Small intestine (tissue), 7 donors: ENCODE measurements around the gene MNT. TPM values are rescaled to one million over a fixed set of nuclear protein-coding genes. Genes with fewer than 3 reads are reported as not detected.

Experiments used
- DNase-seq, 2 donors: peaks; one replicate each; pipeline versions ENCODE4 v3.0.0 to v3.0.0-alpha.2; 2013
- FAIRE-seq: peaks from 2 replicates; lab custom pipeline; 2012; peaks lifted over from hg19 to GRCh38; lab: Jason Lieb, UNC
- H3K27ac ChIP-seq, 3 donors: one replicate each; pipeline ENCODE4 v1.5.1; 2013; ENCODE audit warnings: low read length in 2 of 3, mild to moderate bottlenecking in 2 of 3, control low read depth in 1 of 3, inconsistent platforms in 1 of 3, low read depth in 1 of 3, moderate library complexity in 1 of 3
- H3K27me3 ChIP-seq, 3 donors: one replicate each; pipeline ENCODE4 v1.6.1; 2013; ENCODE audit warnings: low read length in 3 of 3, inconsistent platforms in 1 of 3; ENCODE audit not compliant: control insufficient read depth in 3 of 3, insufficient read depth in 3 of 3
- H3K36me3 ChIP-seq, 3 donors: one replicate each; pipeline ENCODE4 v1.6.1; 2013; ENCODE audit warnings: low read length in 3 of 3, inconsistent platforms in 1 of 3, low read depth in 1 of 3, mild to moderate bottlenecking in 1 of 3, moderate library complexity in 1 of 3; ENCODE audit not compliant: control insufficient read depth in 3 of 3, insufficient read depth in 2 of 3
- H3K4me1 ChIP-seq, 3 donors: one replicate each; pipeline ENCODE4 v1.6.1; 2013; ENCODE audit warnings: low read length in 2 of 3, inconsistent platforms in 1 of 3, low read depth in 1 of 3, mild to moderate bottlenecking in 1 of 3, moderate library complexity in 1 of 3; ENCODE audit not compliant: control insufficient read depth in 3 of 3, insufficient read depth in 2 of 3
- H3K4me3 ChIP-seq, 3 donors: one replicate each; pipeline ENCODE4 v1.5.1; 2013; ENCODE audit warnings: low read length in 3 of 3, control low read depth in 1 of 3, inconsistent platforms in 1 of 3, low read depth in 1 of 3, mild to moderate bottlenecking in 1 of 3, moderate library complexity in 1 of 3
- H3K9me3 ChIP-seq, 2 donors: one replicate each; pipeline ENCODE4 v1.6.1; 2013; ENCODE audit warnings: low read depth in 1 of 2, low read length in 1 of 2; ENCODE audit not compliant: control insufficient read depth in 2 of 2, insufficient read depth in 1 of 2
- WGBS, 3 donors: extraction: QIAGEN DNeasy Blood & Tissue Kit; methylation state at CpG; one replicate each; pipeline ENCODE4 v1.1.7; 2013; 5-methylcytosine and 5-hydroxymethylcytosine counted together
- polyA plus RNA-seq, 4 donors: library from polyadenylated mRNA; stranded (reverse) in 3 of 4; unstranded in 1 of 4; fragments of 200-250 nt in 3 of 4; fragments of 120-200 nt in 1 of 4; gene quantifications; one replicate each; pipeline versions ENCODE4 v1.2.1 to v1.2.3, GENCODE V29; 2013
- donor health status: healthy with polysubstance abuse.
- donor health status: control.
- donor health status: control.
- donor health status: Bipolar disorder and iron deficiency.
- donor health status: healthy.

Gene MNT
- polyA plus RNA-seq, 4 donors: 4.2 to 18.9 (median 8.1) TPM

- FAIRE-seq (no peak), DNase-seq (no peak)
- no peak overlapping the region for H3K27ac ChIP-seq
- H3K4me1 ChIP-seq: peaks cover 0 to 9% (median 2%) of the 10 kb centered on the region in 3 donors
- no peaks in the 10 kb centered on the region for H3K9me3 ChIP-seq
- WGBS, 3 donors: 95 to 98% (median 96%) methylated on average over 21 of the region's 21 CpGs
- no peak overlapping the region for H3K4me3 ChIP-seq
- no peaks in the 10 kb centered on the region for H3K27me3 ChIP-seq
- peaks cover 2 to 79% (median 2%) of the 10 kb centered on the region in 3 donors for H3K36me3 ChIP-seq
Observed at GRCh38 chr17:2363318-2363717, 37.5 kb downstream of the MNT start.

DNA sequence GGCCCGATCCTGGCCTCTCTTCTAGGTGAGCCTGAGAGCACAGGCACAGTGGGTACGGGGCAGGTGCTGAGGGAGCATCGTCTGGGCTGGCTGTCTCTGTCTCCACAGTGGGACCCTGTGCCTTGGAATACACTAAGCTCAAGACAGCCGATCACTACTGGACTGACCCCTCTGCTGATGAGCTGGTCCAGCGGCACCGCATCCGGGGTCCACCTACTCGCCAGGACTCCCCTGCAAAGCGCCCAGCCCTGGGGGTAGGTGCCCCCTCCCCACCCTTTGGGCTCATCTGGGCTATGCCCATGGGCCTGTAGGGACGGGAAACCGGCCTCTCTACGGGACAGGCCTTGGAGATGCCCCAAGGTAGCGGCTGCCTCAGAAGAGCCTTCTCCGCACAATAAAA lies 38.0 kb downstream of the MNT start:
- Histone ChIP-seq H3K4me1 (peaks cover 0 to 9% (median 2%) of the 10 kb centered on the region in 3 donors), H3K27me3 (no peaks in the 10 kb centered on the region), H3K4me3 (no peak overlapping the region), H3K27ac (no peak overlapping the region), H3K36me3 (peaks cover 2 to 79% (median 2%) of the 10 kb centered on the region in 3 donors), H3K9me3 (no peaks in the 10 kb centered on the region)
- DNase-seq (no peak), FAIRE-seq (no peak)
- 96 to 99% (median 98%) methylated on average over 10 to 14 of the region's 14 CpGs for WGBS, 3 donors

DNA sequence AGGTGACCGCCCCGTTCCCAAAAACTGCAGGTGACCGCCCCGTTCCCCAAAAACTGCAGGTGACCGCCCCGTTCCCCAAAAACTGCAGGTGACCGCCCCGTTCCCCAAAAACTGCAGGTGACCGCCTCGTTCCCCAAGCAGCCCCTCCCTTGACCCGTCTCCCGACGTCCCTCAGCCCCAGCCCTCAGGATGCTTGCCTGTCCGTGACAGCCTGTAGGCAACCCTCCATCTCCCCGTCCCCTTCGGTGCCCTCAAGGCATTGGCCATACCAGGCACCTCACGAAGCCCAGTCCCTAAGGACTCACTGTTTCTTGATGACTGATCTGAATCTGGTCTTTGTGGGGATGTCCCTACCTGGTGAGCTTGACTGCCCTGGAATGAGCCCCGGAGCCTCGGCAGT lies 38.4 kb downstream of the MNT start:
- FAIRE-seq: no peak
- WGBS, 3 donors: 91 to 95% (median 94%) methylated on average over 19 of the region's 19 CpGs
- Histone ChIP-seq H3K27ac (no peak overlapping the region), H3K36me3 (peaks cover 2 to 77% (median 2%) of the 10 kb centered on the region in 3 donors), H3K9me3 (no peaks in the 10 kb centered on the region), H3K4me1 (peaks cover 0 to 9% (median 2%) of the 10 kb centered on the region in 3 donors), H3K4me3 (no peak overlapping the region), H3K27me3 (no peaks in the 10 kb centered on the region)
- no peak for DNase-seq

DNA sequence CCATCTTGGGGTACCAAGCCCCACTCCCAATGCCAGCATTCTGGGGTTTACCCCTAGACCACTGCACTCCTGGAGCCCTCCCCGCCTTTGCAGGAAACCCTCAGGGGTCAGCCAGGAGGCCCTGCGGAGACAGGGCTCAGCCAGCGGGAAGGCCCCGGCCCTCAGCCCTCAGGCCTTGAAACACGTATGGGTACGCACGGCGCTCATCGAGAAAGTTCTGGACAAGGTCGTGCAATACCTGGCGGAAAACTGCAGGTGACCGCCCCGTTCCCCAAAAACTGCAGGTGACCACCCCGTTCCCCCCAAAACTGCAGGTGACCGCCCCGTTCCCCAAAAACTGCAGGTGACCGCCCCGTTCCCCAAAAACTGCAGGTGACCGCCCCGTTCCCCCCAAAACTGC lies 38.8 kb downstream of the MNT start:
- 97 to 98% (median 98%) methylated on average over 20 of the region's 20 CpGs for WGBS, 3 donors
- DNase-seq (no peak), FAIRE-seq (no peak)
- Histone ChIP-seq H3K27ac (no peak overlapping the region), H3K4me1 (peaks cover 0 to 9% (median 2%) of the 10 kb centered on the region in 3 donors), H3K9me3 (no peaks in the 10 kb centered on the region), H3K36me3 (peaks cover 2 to 77% (median 2%) of the 10 kb centered on the region in 3 donors), H3K4me3 (no peak overlapping the region), H3K27me3 (no peaks in the 10 kb centered on the region)

- Histone ChIP-seq H3K27ac (no peak overlapping the region), H3K4me3 (no peak overlapping the region), H3K27me3 (no peaks in the 10 kb centered on the region), H3K36me3 (peaks cover 2 to 71% (median 2%) of the 10 kb centered on the region in 3 donors), H3K9me3 (no peaks in the 10 kb centered on the region), H3K4me1 (peaks cover 0 to 9% (median 2%) of the 10 kb centered on the region in 3 donors)
- no peak for FAIRE-seq
- 65 to 79% (median 76%) methylated on average over 14 to 21 of the region's 21 CpGs for WGBS, 3 donors
- no peak for DNase-seq
Observed at GRCh38 chr17:2361010-2361760, 39.7 kb downstream of the MNT start.

DNA sequence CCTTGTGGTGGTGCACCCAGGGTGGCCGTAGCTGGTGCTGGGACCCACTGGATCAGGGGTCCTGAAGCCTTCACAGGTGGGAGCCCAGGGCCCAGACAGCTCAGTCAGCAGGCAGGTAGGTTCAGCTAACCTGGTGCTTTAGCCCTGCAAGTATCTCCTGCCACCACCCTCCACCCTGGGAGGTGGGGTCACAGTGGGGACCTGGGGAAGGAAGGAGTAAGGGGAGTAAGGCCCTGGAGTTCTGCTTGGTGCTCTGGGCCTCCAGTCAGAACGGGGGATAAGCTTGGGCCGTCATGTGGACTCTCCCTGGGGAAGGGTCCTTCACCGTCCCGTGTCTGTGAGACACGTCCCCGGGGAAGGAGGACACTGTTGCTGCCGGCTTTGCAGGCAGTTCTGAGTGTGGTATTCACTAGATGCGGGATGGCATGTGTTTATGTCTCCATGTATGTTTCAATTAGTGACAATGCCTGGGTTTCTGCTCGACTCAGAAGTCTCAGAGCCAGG lies 42.9 kb downstream of the MNT start:
- no peak for FAIRE-seq
- Histone ChIP-seq H3K4me1 (peaks cover 0 to 9% (median 2%) of the 10 kb centered on the region in 3 donors), H3K9me3 (no peaks in the 10 kb centered on the region), H3K4me3 (no peak overlapping the region), H3K27ac (no peak overlapping the region), H3K27me3 (no peaks in the 10 kb centered on the region), H3K36me3 (peaks cover 0 to 40% (median 0%) of the 10 kb centered on the region in 3 donors)
- no peak for DNase-seq
- WGBS, 3 donors: 91 to 93% (median 92%) methylated on average over 10 of the region's 10 CpGs

GRCh38 chr17:2357237-2357636 lies 43.6 kb downstream of the MNT start:
- no peak for FAIRE-seq
- WGBS, 3 donors: 96 to 97% (median 96%) methylated on average over 4 of the region's 4 CpGs
- H3K4me3 ChIP-seq: no peak overlapping the region
- no peak overlapping the region for H3K27ac ChIP-seq
- H3K27me3 ChIP-seq: no peaks in the 10 kb centered on the region
- H3K36me3 ChIP-seq: peaks cover 0 to 35% (median 0%) of the 10 kb centered on the region in 3 donors
- H3K9me3 ChIP-seq: no peaks in the 10 kb centered on the region
- H3K4me1 ChIP-seq: peaks cover 0 to 9% (median 2%) of the 10 kb centered on the region in 3 donors
- DNase-seq: no peak

GRCh38 chr17:2354311-2354710 lies 46.5 kb downstream of the MNT start:
- H3K36me3 ChIP-seq: peaks cover 0 to 35% (median 0%) of the 10 kb centered on the region in 3 donors
- no peak overlapping the region for H3K27ac ChIP-seq
- 89 to 93% (median 91%) methylated on average over 8 of the region's 8 CpGs for WGBS, 3 donors
- DNase-seq: no peak
- H3K27me3 ChIP-seq: no peaks in the 10 kb centered on the region
- peaks cover 0 to 4% (median 0%) of the 10 kb centered on the region in 3 donors for H3K4me1 ChIP-seq
- no peak overlapping the region for H3K4me3 ChIP-seq
- no peaks in the 10 kb centered on the region for H3K9me3 ChIP-seq
- FAIRE-seq: no peak
